ENCODE results near the gene TCEAL1. TPM values are rescaled to one million over a fixed set of nuclear protein-coding genes. Genes with fewer than 3 reads are reported as not detected.
A peak's percentile ranks its signal among the peaks of the same experiment; 100 is the strongest.
"Not testable (repeated sequence)": the region's sequence is repeated elsewhere in the genome, so short reads cannot be mapped to it uniquely, and the experiment has no call there.

The TCEAL1 gene
- total and polyA plus RNA-seq, 4 donors = 23.8 to 33.4 (median 28.2) TPM

DNA sequence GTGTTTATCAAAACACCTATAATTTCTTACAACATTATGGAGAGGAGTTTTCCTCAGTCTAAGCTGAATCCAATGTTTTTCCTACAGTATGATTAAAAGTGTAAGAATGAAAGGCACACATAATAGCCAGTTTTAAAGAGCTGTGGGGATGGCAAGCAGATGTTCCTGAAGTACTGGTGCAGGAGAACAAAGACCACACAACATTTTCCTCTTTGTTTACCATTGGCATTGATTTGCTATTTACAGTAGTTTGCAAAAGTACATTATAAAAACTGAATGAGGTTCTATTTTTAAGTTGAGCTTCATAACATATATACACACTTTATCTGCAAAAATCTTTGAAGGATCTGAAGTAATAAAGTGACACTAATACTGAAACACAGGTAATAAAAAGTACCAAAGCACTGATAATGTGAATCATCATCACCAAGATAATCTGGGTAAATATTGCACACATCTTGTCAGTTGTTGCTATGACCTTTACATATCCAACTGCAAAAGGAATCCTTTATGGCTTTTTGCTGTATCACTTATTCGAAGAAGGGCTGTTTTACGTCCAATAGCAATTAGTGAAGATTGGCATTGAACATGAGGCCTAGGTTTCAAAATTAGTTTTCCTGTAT lies 22.5 kb downstream of the TCEAL1 start:
- H3K36me3 ChIP-seq (ENCODE audit: control insufficient read depth in 4 of 4, insufficient read depth in 4 of 4, low read length in 4 of 4) = no peaks in the 10 kb centered on the region
- H3K27me3 ChIP-seq (ENCODE audit: control insufficient read depth in 3 of 3, insufficient read depth in 3 of 3, low read length in 2 of 3) = peaks cover 0 to 6% (median 0%) of the 10 kb centered on the region in 3 donors
- ATAC-seq (ENCODE audit: insufficient read depth, low FRiP score) (no peak), DNase-seq (peak; percentile 24 to 68 (median 61))
- WGBS, 2 donors = 86 to 88% methylated on average over 2 of the region's 2 CpGs
- H3K4me3 ChIP-seq = no peak overlapping the region
- TF ChIP-seq, protein P1, sequence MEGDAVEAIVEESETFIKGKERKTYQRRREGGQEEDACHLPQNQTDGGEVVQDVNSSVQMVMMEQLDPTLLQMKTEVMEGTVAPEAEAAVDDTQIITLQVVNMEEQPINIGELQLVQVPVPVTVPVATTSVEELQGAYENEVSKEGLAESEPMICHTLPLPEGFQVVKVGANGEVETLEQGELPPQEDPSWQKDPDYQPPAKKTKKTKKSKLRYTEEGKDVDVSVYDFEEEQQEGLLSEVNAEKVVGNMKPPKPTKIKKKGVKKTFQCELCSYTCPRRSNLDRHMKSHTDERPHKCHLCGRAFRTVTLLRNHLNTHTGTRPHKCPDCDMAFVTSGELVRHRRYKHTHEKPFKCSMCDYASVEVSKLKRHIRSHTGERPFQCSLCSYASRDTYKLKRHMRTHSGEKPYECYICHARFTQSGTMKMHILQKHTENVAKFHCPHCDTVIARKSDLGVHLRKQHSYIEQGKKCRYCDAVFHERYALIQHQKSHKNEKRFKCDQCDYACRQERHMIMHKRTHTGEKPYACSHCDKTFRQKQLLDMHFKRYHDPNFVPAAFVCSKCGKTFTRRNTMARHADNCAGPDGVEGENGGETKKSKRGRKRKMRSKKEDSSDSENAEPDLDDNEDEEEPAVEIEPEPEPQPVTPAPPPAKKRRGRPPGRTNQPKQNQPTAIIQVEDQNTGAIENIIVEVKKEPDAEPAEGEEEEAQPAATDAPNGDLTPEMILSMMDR (IDR thresholded peaks at IDR 0.05; ENCODE audit: control extremely low read depth, extremely low read depth) = no peak
- no peaks in the 10 kb centered on the region for H3K9me3 ChIP-seq (ENCODE audit: control insufficient read depth in 4 of 4, insufficient read depth in 3 of 4, low read length in 3 of 4)
- no peak overlapping the region for H3K27ac ChIP-seq (ENCODE audit: low read depth in 1 of 2, low read length in 1 of 2)
- peaks cover 0 to 3% (median 0%) of the 10 kb centered on the region in 5 donors for H3K4me1 ChIP-seq (ENCODE audit: control insufficient read depth in 5 of 5, insufficient read depth in 5 of 5, low read length in 5 of 5)
- H3K9ac ChIP-seq (ENCODE audit: insufficient read depth in 1 of 2, low read length in 2 of 2) = no peak overlapping the region

DNA sequence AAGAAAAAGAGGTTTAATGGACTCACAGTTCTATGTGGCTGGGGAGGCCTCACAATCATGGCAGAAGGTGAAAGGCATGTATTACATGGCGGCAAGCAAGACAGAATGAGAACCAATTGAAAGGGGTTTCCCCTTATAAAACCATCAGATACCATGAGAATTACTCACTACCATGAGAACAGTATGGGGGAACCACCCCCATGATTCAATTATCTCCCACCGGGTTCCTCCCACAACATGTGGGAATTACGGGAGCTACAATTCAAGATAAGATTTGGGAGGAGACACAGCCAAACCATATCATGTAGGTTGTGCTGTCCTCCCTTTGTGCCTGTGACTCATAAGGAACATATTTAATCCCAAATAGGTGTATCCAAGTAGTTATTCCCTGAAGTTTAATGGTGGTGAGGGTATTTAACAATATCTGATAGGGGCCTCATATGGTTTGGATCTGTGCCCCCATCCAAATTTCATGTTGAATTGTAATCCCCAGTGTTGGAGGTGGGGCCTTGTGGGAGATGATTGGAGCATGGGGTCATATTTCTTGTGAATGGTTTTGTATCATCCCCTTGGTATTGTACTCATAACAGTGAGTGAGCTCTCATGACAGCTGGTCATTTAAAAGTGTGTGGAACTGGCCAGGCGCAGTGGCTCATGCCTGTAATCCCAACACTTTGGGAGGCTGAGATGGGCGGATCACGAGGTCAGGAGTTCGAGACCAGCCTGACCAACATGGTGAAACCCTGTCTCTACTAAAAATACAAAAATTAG lies 26.6 kb downstream of the TCEAL1 start:
- WGBS, 2 donors = 85 to 93% methylated on average over 7 of the region's 7 CpGs
- ATAC-seq (ENCODE audit: insufficient read depth, low FRiP score); H3K9me3 ChIP-seq (ENCODE audit: control insufficient read depth in 4 of 4, insufficient read depth in 3 of 4, low read length in 3 of 4); H3K36me3 ChIP-seq (ENCODE audit: control insufficient read depth in 4 of 4, insufficient read depth in 4 of 4, low read length in 4 of 4); H3K9ac ChIP-seq (ENCODE audit: insufficient read depth in 1 of 2, low read length in 2 of 2); DNase-seq; H3K4me1 ChIP-seq (ENCODE audit: control insufficient read depth in 5 of 5, insufficient read depth in 5 of 5, low read length in 5 of 5); H3K27ac ChIP-seq (ENCODE audit: low read depth in 1 of 2, low read length in 1 of 2); H3K4me3 ChIP-seq: not testable (repeated sequence)
- peaks cover 0 to 22% (median 3%) of the 10 kb centered on the region in 3 donors for H3K27me3 ChIP-seq (ENCODE audit: control insufficient read depth in 3 of 3, insufficient read depth in 3 of 3, low read length in 2 of 3)

DNA sequence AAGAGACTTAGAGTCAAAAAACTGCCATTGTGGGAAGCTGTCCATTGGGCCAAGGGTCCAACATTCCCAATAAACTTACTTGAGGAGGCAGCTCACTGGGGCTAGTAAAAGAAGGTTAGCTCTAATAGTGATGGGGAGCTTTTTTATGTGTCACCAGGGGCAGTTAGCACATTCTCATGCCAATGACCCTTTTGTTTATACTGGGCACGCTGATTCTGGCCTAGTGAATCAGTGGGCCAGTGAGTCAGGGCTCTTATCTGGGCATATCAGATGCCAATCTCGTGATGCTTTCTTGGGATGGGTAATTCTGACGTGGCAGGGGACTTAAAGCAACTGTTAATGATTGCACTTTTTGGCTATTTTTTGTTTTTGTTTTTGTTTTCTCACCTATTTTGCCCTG lies 27.8 kb downstream of the TCEAL1 start:
- TF ChIP-seq, protein P1 (IDR thresholded peaks at IDR 0.05; ENCODE audit: control extremely low read depth, extremely low read depth) = no peak
- 41 to 71% methylated on average over 3 of the region's 3 CpGs for WGBS, 2 donors
- DNase-seq (no peak), ATAC-seq (ENCODE audit: insufficient read depth, low FRiP score) (no peak)
- Histone ChIP-seq H3K27ac (ENCODE audit: low read depth in 1 of 2, low read length in 1 of 2) (no peak overlapping the region), H3K4me1 (ENCODE audit: control insufficient read depth in 5 of 5, insufficient read depth in 5 of 5, low read length in 5 of 5) (no peaks in the 10 kb centered on the region), H3K36me3 (ENCODE audit: control insufficient read depth in 4 of 4, insufficient read depth in 4 of 4, low read length in 4 of 4) (no peaks in the 10 kb centered on the region), H3K9me3 (ENCODE audit: control insufficient read depth in 4 of 4, insufficient read depth in 3 of 4, low read length in 3 of 4) (no peaks in the 10 kb centered on the region), H3K9ac (ENCODE audit: insufficient read depth in 1 of 2, low read length in 2 of 2) (no peak overlapping the region), H3K4me3 (no peak overlapping the region), H3K27me3 (ENCODE audit: control insufficient read depth in 3 of 3, insufficient read depth in 3 of 3, low read length in 2 of 3) (peaks cover 0 to 27% (median 5%) of the 10 kb centered on the region in 3 donors)

DNA sequence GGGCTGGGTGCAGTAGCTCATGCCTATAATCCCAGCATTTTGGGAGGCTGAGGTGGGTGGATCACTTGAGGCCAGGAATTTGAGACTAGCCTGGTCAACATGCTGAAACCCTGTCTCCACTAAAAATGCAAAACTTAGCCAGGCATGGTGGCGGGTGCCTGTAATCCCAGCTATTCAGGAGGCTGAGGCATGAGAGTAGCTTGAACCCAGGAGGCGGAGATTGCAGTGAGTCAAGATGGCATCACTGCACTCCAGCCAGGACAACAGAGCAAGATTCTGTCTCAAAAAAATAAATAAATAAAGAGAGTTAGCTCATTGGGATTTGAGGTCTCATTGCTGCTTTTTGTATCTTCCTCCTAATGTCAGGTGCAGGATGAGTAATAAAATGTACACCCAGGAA lies 28.3 kb downstream of the TCEAL1 start:
- not testable (repeated sequence) for H3K27ac ChIP-seq (ENCODE audit: low read depth in 1 of 2, low read length in 1 of 2); H3K9ac ChIP-seq (ENCODE audit: insufficient read depth in 1 of 2, low read length in 2 of 2); H3K4me3 ChIP-seq; ATAC-seq (ENCODE audit: insufficient read depth, low FRiP score); H3K36me3 ChIP-seq (ENCODE audit: control insufficient read depth in 4 of 4, insufficient read depth in 4 of 4, low read length in 4 of 4); DNase-seq; H3K4me1 ChIP-seq (ENCODE audit: control insufficient read depth in 5 of 5, insufficient read depth in 5 of 5, low read length in 5 of 5); H3K9me3 ChIP-seq (ENCODE audit: control insufficient read depth in 4 of 4, insufficient read depth in 3 of 4, low read length in 3 of 4)
- H3K27me3 ChIP-seq (ENCODE audit: control insufficient read depth in 3 of 3, insufficient read depth in 3 of 3, low read length in 2 of 3) = peaks cover 0 to 30% (median 9%) of the 10 kb centered on the region in 3 donors
- WGBS, 2 donors = 89 to 100% methylated on average over 2 of the region's 2 CpGs

All from lung (tissue), 12 donors.